Stimulated activated CD4-positive, alpha-beta T cell treated with anti-CD3 and anti-CD28 coated beads, Interleukin-4, amount 100 ng/mL, for 1 hour (primary cell): Measurements from ENCODE around the gene TMEM238.
"Not testable (repeated sequence)": the region's sequence is repeated elsewhere in the genome, so short reads cannot be mapped to it uniquely, and the experiment has no call there.

Experiments used
- DNase-seq: peaks from one replicate; pipeline ENCODE4 v3.0.0-alpha.2; 2020

The TMEM238 gene

DNA sequence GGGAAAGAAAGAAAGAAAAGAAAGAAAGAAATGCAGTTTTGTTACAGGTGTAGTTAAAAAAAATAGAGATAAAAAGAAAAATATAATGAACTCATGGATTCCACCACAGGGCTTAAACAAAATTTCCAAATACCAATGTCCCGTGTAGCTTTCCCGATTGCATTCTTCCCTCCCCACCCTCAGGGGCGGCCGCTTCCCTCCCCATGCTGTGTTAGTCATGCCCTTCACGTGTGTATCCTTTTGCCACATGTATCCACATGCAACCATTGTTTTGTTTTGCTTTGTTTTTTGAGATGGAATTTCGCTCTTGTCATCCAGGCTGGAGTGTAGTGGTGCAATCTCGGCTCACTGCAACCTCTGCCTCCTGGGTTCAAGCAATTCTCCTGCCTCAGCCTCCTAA is 48.0 kb downstream of the TMEM238 start:
- DNase-seq, result no peak

DNA sequence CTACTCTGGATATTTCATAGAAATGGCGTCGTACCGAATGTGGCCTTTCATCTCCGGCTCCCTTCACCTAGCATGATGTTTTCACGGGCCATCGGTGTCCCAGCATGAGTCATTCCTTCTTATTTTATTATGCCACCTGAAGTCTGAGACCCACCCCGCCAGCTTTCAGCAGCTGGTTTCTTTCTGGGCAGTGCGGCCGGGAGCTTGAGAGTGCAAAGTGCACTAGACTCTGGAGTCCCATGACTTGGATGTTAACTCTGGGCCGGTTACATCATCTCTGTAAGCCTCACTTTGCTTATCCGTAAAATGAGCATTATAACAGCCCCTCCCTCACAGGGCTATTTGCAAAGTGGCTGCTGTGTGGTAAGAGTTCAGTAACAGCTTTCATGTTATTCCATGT is 50.2 kb downstream of the TMEM238 start:
- DNase-seq, result no peak

DNA sequence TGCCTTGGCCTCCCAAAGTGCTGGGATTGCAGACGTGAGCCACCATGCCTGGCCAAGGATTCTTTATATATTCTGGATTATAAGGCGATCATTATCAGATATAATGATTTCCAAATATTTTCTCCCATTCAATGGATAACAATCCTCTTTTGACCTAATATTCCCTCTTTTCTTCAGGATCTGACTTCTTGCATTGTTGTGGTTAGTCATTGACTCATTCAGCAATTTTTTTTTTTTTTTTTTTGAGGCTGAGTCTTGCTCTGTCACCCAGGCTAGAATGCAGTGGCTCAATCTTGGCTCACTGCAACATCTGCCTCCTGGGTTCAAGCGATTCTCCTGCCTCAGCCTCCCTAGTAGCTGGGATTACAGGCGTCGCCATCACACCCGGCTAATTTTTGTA is 54.3 kb downstream of the TMEM238 start:
- DNase-seq, result not testable (repeated sequence)
